ENCODE measurements around the gene TMEM145. TPM values are rescaled to one million over a fixed set of nuclear protein-coding genes. Genes with fewer than 3 reads are reported as not detected.

TMEM145 gene
- total and polyA plus RNA-seq, 9 of the 15 experiments (the other 6 are each of a cell fraction or from before 2014, with no cell fraction given) = 0.80 to 5.5 (median 1.9) TPM; not detected in 3

GRCh38 chr19:42279902-42280814, 33.0 kb upstream of the TMEM145 start:
- H3K4me2 ChIP-seq (ENCODE audit: insufficient read depth, low read length) = peak overlapping the region; percentile 97
- no peaks in the 10 kb centered on the region for H3K9me1 ChIP-seq (ENCODE audit: control insufficient read depth, insufficient read depth, low read length)
- peak overlapping the region; percentile 93 for H3K4me3 ChIP-seq
- CTCF ChIA-PET (ENCODE audit: low intra/inter-chr PET ratio) = interaction anchor here (1.0 to 2.4 kb wide), 3 partner anchors 34 to 147 kb away, joined by 3 to 24 read pairs (median 7); no protein-coding TSS in a partner anchor
- under 1% methylated on average over 53 of the region's 89 CpGs for WGBS (ENCODE audit: insufficient coverage, low coverage, missing lambda C conversion rate)
- 0 out of 2 replicates have a peak, but pooled peaks cover 5% of the 10 kb centered on the region for H4K20me1 ChIP-seq (replicated peaks; ENCODE audit: control insufficient read depth, insufficient read depth, low read length)
- intact Hi-C loops (cut with micrococcal nuclease) = loop anchor here (1.0 kb wide), 1 partner anchor 34 kb away; no protein-coding TSS in a partner anchor
- H3K9ac ChIP-seq (ENCODE audit: insufficient read depth in 1 of 2, low read depth in 2 of 2, low read length in 2 of 2) = peak overlapping the region; percentile 79 to 90
- ATAC-seq = peak; percentile 78
- in situ Hi-C loops (cut with MboI) = no loop called here
- FAIRE-seq = peak; percentile 83
- peaks cover 18% of the 10 kb centered on the region; the same call in 2 of the 3 replicates for H3K36me3 ChIP-seq (ENCODE audit: control insufficient read depth, insufficient read depth, low read length)
- H3K27ac ChIP-seq (ENCODE audit: extremely low read depth, low read depth, low read length) = peak overlapping the region; percentile 69
- POLR2A ChIA-PET = interaction anchor here (0.6 to 3.6 kb wide), 7 partner anchors 10 to 140 kb away, joined by 3 to 16 read pairs (median 4); partner anchors contain the start of gene CIC
- BruUV-seq (replicated peaks) = no TSS peak
- H3K4me1 ChIP-seq (replicated peaks in 1 of 2; ENCODE audit: control insufficient read depth in 2 of 2, insufficient read depth in 2 of 2, low read length in 2 of 2) = peaks cover 37 to 64% of the 10 kb centered on the region in 2 experiments
- H3K79me2 ChIP-seq (ENCODE audit: control insufficient read depth, insufficient read depth, low read length) = peaks cover 55% of the 10 kb centered on the region
- peak overlapping the region; percentile 90 for H2AFZ ChIP-seq (ENCODE audit: low read depth, low read length)
- no peaks in the 10 kb centered on the region for H3K9me3 ChIP-seq (replicated peaks; ENCODE audit: control insufficient read depth, insufficient read depth, low read depth, low read length)
- H3K27me3 ChIP-seq (ENCODE audit: control insufficient read depth in 2 of 2, insufficient read depth in 2 of 2, low read length in 2 of 2) = no peaks in the 10 kb centered on the region; a peak in 1 of 5 replicates
- peak; percentile 93 to 97 (median 94) for DNase-seq (ENCODE audit: extremely low read depth in 1 of 4, low spot score in 3 of 4)
- TF ChIP-seq SETDB1 (IDR thresholded peaks at IDR 0.05; ENCODE audit: low read length) (no peak), ZNF586 (CRISPR knock-in tag; conservative IDR thresholded peaks at IDR 0.05) (no peak), POLR2AphosphoS5 (IDR thresholded peaks at IDR 0.05; ENCODE audit: control insufficient read depth, insufficient read depth, low read depth, low read length) (no peak; the same call in 1 of the 2 replicates), KLF10 (CRISPR knock-in tag; IDR thresholded peaks at IDR 0.05) (no peak), NUFIP1 (IDR thresholded peaks at IDR 0.05; ENCODE audit: partially characterized antibody) (no peak), THRAP3 (IDR thresholded peaks at IDR 0.05; ENCODE audit: borderline replicate concordance) (no peak), ZNF408 (CRISPR knock-in tag; IDR thresholded peaks at IDR 0.05; ENCODE audit: low read depth) (no peak), CHD1 (IDR thresholded peaks at IDR 0.05; ENCODE audit: low read length) (peak; percentile 42), ZNF140 (CRISPR knock-in tag; IDR thresholded peaks at IDR 0.05) (no peak), NONO (IDR thresholded peaks at IDR 0.05; ENCODE audit: low read depth in 2 of 2, low read length in 1 of 2) (peak in 1 of 2 experiments; percentile 87; a peak in 2 of 4 replicates), KDM4B (IDR thresholded peaks at IDR 0.05; ENCODE audit: borderline replicate concordance in 2 of 2, low read depth in 1 of 2) (peak in 1 of 2 experiments; percentile 32; a peak in 1 of 4 replicates), MAFG (tag; conservative IDR thresholded peaks at IDR 0.05) (no peak), FOXA1 (IDR thresholded peaks at IDR 0.05; ENCODE audit: borderline replicate concordance) (no peak), HMGXB4 (CRISPR knock-in tag; IDR thresholded peaks at IDR 0.05) (no peak), RAD51 (IDR thresholded peaks at IDR 0.05; ENCODE audit: borderline replicate concordance, low read depth) (no peak), RUNX1 (IDR thresholded peaks at IDR 0.05; ENCODE audit: low read depth) (no peak)
- TF ChIP-seq, protein P1, sequence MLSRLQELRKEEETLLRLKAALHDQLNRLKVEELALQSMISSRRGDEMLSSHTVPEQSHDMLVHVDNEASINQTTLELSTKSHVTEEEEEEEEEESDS (CRISPR knock-in tag; IDR thresholded peaks at IDR 0.05) = no peak
- TF ChIP-seq, protein P2, sequence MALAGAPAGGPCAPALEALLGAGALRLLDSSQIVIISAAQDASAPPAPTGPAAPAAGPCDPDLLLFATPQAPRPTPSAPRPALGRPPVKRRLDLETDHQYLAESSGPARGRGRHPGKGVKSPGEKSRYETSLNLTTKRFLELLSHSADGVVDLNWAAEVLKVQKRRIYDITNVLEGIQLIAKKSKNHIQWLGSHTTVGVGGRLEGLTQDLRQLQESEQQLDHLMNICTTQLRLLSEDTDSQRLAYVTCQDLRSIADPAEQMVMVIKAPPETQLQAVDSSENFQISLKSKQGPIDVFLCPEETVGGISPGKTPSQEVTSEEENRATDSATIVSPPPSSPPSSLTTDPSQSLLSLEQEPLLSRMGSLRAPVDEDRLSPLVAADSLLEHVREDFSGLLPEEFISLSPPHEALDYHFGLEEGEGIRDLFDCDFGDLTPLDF (CRISPR knock-in tag; IDR thresholded peaks at IDR 0.05) = no peak; the same call in 1 of the 2 replicates

Data from K562 (cell line).